T-helper 2 cell treated with Interferon-gamma antibody and Interleukin-4, amounts not matched to agents 5 μg/mL and 100 μg/mL, for 36 hours (primary cell): ENCODE measurements around the gene SCAPER.
"Not testable (repeated sequence)": the region's sequence is repeated elsewhere in the genome, so short reads cannot be mapped to it uniquely, and the experiment has no call there.

Experiments
- DNase-seq: peaks from one replicate; pipeline ENCODE4 v3.0.0; 2021; ENCODE audit warnings: low spot score
- H3K27ac Mint-ChIP-seq: one replicate; pipeline ENCODE4 v1.8.0; 2021; ENCODE audit warnings: mild to moderate bottlenecking, mixed read lengths
- H3K27me3 Mint-ChIP-seq: one replicate; pipeline ENCODE4 v1.8.0; 2021; ENCODE audit warnings: low read depth, mixed read lengths
- H3K36me3 Mint-ChIP-seq: one replicate; pipeline ENCODE4 v1.8.0; 2021; ENCODE audit warnings: low read depth, mixed read lengths
- H3K4me1 Mint-ChIP-seq: one replicate; pipeline ENCODE4 v1.8.0; 2021; ENCODE audit warnings: low read depth, mixed read lengths
- H3K4me3 Mint-ChIP-seq: one replicate; pipeline ENCODE4 v1.8.0; 2022; ENCODE audit warnings: mild to moderate bottlenecking, moderate library complexity, mixed read lengths
- H3K9me3 Mint-ChIP-seq: one replicate; pipeline ENCODE4 v1.8.0; 2021; ENCODE audit warnings: mixed read lengths

The SCAPER gene

DNA sequence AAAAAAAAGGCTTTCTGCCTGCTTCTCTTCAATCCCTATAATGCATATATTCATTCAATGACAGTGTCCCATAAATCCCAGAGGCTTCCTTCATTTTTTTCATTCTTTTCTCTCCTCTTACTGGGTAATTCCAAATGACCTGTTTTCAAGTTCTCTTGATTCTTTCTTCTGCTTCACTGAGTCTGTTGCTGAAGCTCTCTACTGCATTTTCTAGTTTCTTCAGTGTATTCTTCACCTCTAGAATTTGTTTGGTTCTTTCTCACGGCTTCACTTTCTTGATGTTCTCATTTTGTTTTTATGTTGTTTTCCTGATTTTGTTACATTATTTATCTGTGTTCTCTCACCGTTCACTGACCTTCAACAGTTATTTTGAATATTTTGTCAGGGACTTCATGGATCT, 141.6 kb downstream of the SCAPER start:
- H3K27ac Mint-ChIP-seq, result no peak overlapping the region
- no peaks in the 10 kb centered on the region for H3K4me1 Mint-ChIP-seq
- DNase-seq, result no peak
- H3K36me3 Mint-ChIP-seq, result peaks cover 41% of the 10 kb centered on the region
- H3K9me3 Mint-ChIP-seq, result peaks cover 30% of the 10 kb centered on the region
- H3K27me3 Mint-ChIP-seq, result no peaks in the 10 kb centered on the region
- no peak overlapping the region for H3K4me3 Mint-ChIP-seq

DNA sequence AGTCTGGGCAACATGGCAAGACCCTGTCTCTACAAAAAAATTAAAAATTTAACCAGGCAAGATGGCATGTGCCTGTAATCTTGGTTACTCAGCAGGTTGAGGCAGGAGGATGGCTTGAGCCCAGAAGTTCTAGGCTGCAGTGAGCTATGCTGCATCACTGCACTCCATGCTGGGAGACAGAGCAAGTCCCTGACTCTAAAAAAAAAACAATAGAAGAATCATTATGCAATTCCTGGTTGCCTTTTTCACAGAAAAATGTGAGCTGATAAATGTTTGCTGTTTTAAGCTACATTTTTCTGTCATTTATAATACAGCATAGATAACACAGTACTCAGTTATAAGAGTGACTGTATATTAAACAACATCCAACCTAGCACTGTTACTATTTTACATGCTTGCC, 148.8 kb downstream of the SCAPER start:
- H3K36me3 Mint-ChIP-seq, result peaks cover 8% of the 10 kb centered on the region
- no peak overlapping the region for H3K27ac Mint-ChIP-seq
- no peak for DNase-seq
- H3K4me3 Mint-ChIP-seq, result no peak overlapping the region
- H3K4me1 Mint-ChIP-seq, result no peaks in the 10 kb centered on the region
- no peaks in the 10 kb centered on the region for H3K9me3 Mint-ChIP-seq
- H3K27me3 Mint-ChIP-seq, result no peaks in the 10 kb centered on the region

DNA sequence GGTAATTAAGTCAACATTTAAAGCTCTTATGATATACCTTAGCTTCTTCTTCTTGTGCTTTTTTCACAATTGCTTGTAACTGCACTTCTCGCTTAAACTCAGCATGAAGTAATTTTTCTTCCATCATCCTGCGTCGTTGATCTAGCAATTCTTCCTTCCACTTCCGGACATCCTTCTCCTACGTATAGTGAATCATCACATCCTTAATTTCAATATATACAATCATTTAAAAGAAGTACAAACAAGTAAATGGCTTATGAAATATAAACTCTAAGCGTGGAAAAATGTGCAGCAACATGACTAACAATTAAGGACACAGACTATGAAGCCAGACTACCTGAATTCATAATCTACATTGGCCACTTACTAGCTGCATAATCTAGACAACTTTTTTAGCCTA, 151.4 kb downstream of the SCAPER start:
- H3K4me3 Mint-ChIP-seq, result no peak overlapping the region
- H3K36me3 Mint-ChIP-seq, result peaks cover 11% of the 10 kb centered on the region
- H3K9me3 Mint-ChIP-seq, result no peaks in the 10 kb centered on the region
- H3K27me3 Mint-ChIP-seq, result no peaks in the 10 kb centered on the region
- H3K4me1 Mint-ChIP-seq, result no peaks in the 10 kb centered on the region
- no peak overlapping the region for H3K27ac Mint-ChIP-seq
- DNase-seq, result no peak

DNA sequence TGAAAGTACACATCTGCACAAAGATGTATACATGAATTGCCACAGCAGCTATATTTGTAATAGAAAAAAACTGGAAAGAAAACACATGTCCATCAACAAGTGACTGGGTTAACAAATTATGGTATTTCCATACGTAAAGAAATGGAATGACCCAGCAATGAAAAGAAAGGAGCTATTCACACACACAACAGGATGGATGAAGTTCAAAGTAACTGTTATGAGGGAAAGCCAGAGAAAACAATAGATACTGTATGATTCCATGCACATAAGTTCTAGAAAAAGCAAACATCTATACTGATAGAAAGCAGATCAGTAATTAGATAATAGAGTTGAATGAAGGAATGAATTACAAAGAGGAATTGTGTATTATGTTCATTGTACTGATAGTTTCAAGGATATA, 152.0 kb downstream of the SCAPER start:
- Mint-ChIP-seq H3K36me3 (peaks cover 14% of the 10 kb centered on the region), H3K27me3 (no peaks in the 10 kb centered on the region), H3K27ac (no peak overlapping the region), H3K4me1 (no peaks in the 10 kb centered on the region), H3K4me3 (no peak overlapping the region), H3K9me3 (no peaks in the 10 kb centered on the region)
- no peak for DNase-seq

DNA sequence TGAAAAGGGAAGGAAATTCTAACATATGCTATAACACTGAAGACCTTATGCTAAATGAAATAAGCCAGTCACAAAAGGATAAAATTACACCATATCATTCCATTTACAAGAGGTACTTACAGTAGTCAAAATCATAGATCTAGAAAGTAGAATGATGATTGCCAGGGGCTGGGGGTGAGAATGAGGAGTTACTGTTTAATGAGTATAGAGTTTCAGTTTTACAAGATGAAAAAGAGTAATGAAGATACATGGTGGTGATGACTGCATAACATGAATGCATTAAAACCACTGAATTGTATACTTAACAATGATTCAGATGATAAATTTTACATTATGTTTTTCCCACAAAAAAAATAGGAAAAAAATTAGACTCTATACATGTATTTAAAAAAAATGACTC, 152.6 kb downstream of the SCAPER start:
- H3K4me3 Mint-ChIP-seq, result no peak overlapping the region
- DNase-seq, result no peak
- no peaks in the 10 kb centered on the region for H3K9me3 Mint-ChIP-seq
- no peaks in the 10 kb centered on the region for H3K27me3 Mint-ChIP-seq
- no peaks in the 10 kb centered on the region for H3K4me1 Mint-ChIP-seq
- H3K36me3 Mint-ChIP-seq, result peaks cover 15% of the 10 kb centered on the region
- no peak overlapping the region for H3K27ac Mint-ChIP-seq

DNA sequence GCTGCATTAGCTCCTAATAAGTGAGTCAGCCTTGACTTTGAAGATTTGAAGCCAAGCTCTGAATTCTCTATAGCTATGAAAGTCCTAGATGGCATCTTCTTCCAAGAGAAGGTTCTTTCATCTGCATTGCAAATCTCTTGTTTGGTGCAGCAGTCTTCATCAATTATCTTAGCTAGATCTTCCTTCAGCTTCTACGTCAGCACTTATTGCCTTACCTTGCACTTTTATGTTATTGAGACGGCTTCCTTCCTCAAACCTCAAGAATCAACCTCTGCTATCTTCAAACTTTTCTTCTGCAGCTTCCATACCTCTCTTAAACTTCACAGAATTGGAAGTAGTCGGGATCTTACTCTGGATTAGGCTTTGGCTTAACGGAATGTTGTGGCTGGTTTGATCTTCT, 167.6 kb downstream of the SCAPER start:
- Mint-ChIP-seq H3K36me3 (peaks cover 11% of the 10 kb centered on the region), H3K27ac (no peak overlapping the region), H3K27me3 (no peaks in the 10 kb centered on the region), H3K9me3 (no peaks in the 10 kb centered on the region), H3K4me1 (no peaks in the 10 kb centered on the region), H3K4me3 (no peak overlapping the region)
- no peak for DNase-seq

DNA sequence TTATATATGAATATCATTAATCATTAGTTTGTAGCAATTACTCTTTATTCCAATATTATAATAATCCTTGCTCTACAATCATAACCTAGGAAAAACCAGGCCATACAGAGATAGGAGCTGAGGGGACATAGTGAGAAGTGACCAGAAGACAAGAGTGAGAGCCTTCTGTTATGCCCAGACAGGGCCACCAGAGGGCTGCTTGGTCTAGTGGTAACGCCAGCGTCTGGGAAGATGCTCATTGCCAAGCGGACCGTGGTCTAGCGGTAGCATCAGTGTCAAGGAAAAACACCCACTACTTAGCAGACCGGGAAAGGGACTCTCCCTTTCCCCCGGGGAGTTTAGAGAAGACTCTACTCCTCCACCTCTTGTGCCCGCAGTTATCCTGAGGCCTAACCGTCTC, 172.8 kb downstream of the SCAPER start:
- H3K4me3 Mint-ChIP-seq, H3K4me1 Mint-ChIP-seq, H3K9me3 Mint-ChIP-seq, H3K27ac Mint-ChIP-seq, H3K27me3 Mint-ChIP-seq, DNase-seq: not testable (repeated sequence)
- H3K36me3 Mint-ChIP-seq, result peaks cover 19% of the 10 kb centered on the region

DNA sequence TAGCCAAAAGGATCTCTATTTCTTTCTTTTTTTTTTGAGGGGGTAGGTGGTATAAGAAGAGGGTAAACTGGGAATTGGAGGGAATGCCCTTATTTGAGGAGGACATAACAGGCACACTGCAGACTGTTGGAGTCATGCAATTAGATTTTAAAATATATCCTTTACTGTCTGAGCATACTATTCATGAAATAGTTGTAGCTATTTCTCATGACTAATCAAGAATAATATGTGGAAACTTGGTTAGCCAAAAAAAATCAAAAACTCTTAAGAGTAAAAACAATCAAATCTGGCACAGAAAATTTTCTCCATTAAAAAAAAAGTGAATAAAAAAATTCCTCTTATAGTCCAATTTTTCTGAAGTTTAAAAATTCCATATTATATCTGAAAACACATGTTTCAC, 174.9 kb downstream of the SCAPER start:
- Mint-ChIP-seq H3K27me3 (no peaks in the 10 kb centered on the region), H3K9me3 (peaks cover 10% of the 10 kb centered on the region), H3K4me1 (no peaks in the 10 kb centered on the region), H3K27ac (no peak overlapping the region), H3K36me3 (peaks cover 28% of the 10 kb centered on the region), H3K4me3 (no peak overlapping the region)
- no peak for DNase-seq

DNA sequence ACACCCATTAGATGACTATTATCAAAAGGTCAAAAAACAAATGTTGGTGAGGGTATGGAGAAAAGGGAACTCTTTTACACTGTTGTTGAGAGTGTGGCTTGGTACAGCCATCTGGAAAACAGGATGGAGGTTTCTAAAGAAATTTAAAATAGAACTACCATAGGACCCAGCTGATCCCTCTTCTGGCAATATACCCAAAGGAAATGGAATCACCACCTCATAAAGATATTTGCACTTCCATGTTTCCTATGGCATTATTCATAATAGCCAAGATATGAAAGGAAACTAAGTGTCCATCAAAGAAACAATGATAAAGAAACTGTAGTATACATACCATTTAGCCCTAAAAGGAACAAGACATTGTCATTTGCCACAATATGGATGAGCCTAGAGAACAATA, 186.3 kb downstream of the SCAPER start:
- DNase-seq, result no peak
- Mint-ChIP-seq H3K4me3 (no peak overlapping the region), H3K4me1 (no peaks in the 10 kb centered on the region), H3K36me3 (peaks cover 9% of the 10 kb centered on the region), H3K27me3 (no peaks in the 10 kb centered on the region), H3K27ac (no peak overlapping the region), H3K9me3 (peaks cover 40% of the 10 kb centered on the region)

DNA sequence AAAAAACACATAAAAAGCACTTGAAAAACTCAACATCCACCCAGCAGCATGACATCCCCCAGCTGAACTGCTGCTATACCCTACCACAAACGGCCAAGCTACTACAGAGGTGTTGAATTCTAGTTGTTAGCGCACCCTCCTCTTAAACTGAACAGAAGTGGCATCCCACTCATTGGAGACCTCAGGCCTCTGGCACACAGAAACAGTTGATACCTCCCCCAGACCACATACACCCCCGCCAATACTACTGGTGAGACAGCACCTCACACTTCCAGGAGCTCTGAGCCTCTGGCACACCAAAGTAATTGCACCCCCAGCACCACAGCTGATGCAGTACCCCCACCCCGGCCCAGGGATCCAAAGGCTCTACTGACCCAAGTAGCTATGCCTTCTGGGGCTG, 190.2 kb downstream of the SCAPER start:
- peaks cover 31% of the 10 kb centered on the region for H3K9me3 Mint-ChIP-seq
- H3K4me3 Mint-ChIP-seq, result no peak overlapping the region
- peaks cover 15% of the 10 kb centered on the region for H3K36me3 Mint-ChIP-seq
- H3K27me3 Mint-ChIP-seq, result no peaks in the 10 kb centered on the region
- no peaks in the 10 kb centered on the region for H3K4me1 Mint-ChIP-seq
- DNase-seq, result no peak
- H3K27ac Mint-ChIP-seq, result no peak overlapping the region

DNA sequence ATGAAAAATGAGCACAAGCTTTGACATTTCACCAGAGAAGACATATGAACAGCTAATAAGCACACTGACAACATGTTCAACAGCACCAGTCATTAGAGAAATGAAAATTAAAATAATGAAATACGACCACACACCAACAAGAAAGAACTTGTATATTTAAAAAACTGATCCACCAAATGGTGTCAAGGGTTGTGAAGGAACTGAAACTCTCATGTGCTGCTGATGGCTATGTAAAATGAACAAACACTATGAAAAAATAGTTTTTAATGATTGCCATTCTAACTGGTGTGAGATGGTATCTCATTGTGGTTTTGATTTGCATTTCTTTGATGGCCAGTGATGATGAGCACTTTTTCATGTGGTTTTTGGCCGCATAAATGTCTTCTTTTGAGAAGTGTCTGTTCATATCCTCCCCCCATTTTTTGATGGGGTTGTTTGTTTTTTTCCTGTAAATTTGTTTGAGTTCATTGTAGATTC, 193.8 kb downstream of the SCAPER start:
- Mint-ChIP-seq H3K27me3 (no peaks in the 10 kb centered on the region), H3K27ac (no peak overlapping the region), H3K9me3 (peaks cover 20% of the 10 kb centered on the region), H3K36me3 (peaks cover 12% of the 10 kb centered on the region), H3K4me1 (peaks cover 1% of the 10 kb centered on the region), H3K4me3 (no peak overlapping the region)
- no peak for DNase-seq

DNA sequence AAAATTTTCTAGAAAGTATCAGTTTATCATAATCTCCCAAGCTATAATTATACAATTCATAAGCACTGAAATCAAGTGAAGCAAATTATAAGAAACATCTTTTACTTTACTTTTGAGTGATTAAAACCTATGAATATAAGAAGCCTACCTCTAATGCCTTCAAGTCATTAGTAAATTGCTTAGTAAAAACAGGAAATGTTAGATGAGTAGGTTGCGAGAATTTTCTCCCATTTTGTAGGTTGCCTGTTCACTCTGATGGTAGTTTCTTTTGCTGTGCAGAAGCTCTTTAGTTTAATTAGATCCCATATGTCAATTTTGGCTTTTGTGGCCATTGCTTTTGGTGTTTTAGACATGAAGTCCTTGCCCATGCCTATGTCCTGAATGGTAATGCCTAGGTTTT, 201.1 kb downstream of the SCAPER start:
- H3K9me3 Mint-ChIP-seq, H3K27ac Mint-ChIP-seq, H3K27me3 Mint-ChIP-seq, H3K4me3 Mint-ChIP-seq, DNase-seq, H3K4me1 Mint-ChIP-seq: not testable (repeated sequence)
- peaks cover 23% of the 10 kb centered on the region for H3K36me3 Mint-ChIP-seq

DNA sequence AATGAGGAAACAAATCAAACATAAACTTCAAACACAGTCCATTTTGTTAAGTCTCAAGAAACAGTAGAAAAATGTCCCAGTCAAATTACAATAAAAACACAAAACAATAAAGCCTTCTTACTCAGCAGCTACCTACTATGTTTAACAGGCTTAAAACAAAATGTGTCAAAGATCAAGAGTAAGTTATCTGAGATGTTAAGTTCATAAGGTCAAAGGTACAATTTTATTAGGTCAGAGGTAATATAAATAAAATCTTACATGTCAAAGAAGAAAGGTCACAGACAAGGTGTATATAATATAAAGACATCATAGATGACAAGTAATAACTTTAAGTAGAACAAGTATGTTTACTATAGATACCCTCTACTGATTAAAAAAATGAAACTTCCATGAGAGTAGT, 208.3 kb downstream of the SCAPER start:
- no peaks in the 10 kb centered on the region for H3K4me1 Mint-ChIP-seq
- no peak overlapping the region for H3K27ac Mint-ChIP-seq
- H3K9me3 Mint-ChIP-seq, result no peaks in the 10 kb centered on the region
- peaks cover 10% of the 10 kb centered on the region for H3K36me3 Mint-ChIP-seq
- no peak for DNase-seq
- no peak overlapping the region for H3K4me3 Mint-ChIP-seq
- H3K27me3 Mint-ChIP-seq, result no peaks in the 10 kb centered on the region

DNA sequence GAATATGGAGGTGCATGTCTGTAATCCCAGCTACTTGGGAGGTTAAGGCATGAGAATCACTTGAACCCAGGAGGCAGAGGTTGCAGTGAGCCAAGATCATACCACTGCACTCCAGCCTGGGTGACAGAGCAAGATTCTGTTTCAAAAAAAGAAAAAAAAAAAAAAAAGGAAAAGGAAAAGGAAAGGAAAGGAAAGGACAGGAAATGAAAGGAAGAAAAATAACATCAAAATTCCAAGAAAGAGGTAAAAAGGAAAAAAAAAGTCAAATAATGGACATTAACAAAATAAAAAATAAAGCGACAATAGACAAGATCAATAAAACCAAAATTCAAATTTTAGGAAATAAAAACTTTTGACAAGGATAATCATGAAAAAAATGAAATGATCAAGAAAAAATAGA, 212.6 kb downstream of the SCAPER start:
- H3K27me3 Mint-ChIP-seq, H3K4me3 Mint-ChIP-seq, H3K4me1 Mint-ChIP-seq, H3K9me3 Mint-ChIP-seq, H3K36me3 Mint-ChIP-seq, H3K27ac Mint-ChIP-seq, DNase-seq: not testable (repeated sequence)

DNA sequence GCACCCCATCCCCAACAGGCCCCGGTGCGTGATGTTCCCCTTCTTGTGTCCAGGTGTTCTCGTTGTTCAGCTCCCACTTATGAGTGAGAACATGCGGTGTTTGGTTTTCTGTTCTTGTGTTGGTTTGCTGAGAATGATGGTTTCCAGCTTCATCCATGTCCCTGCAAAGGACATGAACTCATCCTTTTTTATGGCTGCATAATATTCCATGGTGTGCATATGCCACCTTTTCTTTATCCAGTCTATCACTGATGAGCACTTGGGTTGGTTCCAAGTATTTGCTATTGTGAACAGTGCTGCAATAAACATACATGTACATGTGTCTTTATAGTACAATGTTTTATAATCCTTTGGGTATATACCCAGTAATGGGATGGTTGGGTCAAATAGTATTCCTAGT, 217.5 kb downstream of the SCAPER start:
- not testable (repeated sequence) for H3K27me3 Mint-ChIP-seq

More for the DNA sequence above, 217.5 kb downstream of the SCAPER start:
- H3K36me3 Mint-ChIP-seq, H3K4me1 Mint-ChIP-seq, H3K4me3 Mint-ChIP-seq, DNase-seq, H3K9me3 Mint-ChIP-seq, H3K27ac Mint-ChIP-seq: not testable (repeated sequence)
